GM18498 (cell line): ENCODE data around the gene PLEKHM1.

Experiments used
- ATAC-seq: cut with Tn5 transposase; IDR thresholded peaks from one replicate; pipeline ENCODE4 v1.9.1; 2021; ENCODE audit warnings: mild to moderate bottlenecking, moderate library complexity; ENCODE audit not compliant: unreplicated experiment

PLEKHM1 gene

GRCh38 chr17:45404870-45405249, 85.7 kb downstream of the PLEKHM1 start:
- ATAC-seq = no peak

- ATAC-seq = no peak
These were observed 86.5 kb downstream of the PLEKHM1 start for GRCh38 chr17:45403906-45404490.

- no peak for ATAC-seq
These were observed 87.6 kb downstream of the PLEKHM1 start for GRCh38 chr17:45402916-45403315.

GRCh38 chr17:45398800-45399199, 91.7 kb downstream of the PLEKHM1 start:
- ATAC-seq = no peak

- ATAC-seq = no peak
These were observed 92.7 kb downstream of the PLEKHM1 start for GRCh38 chr17:45397796-45398195.

- no peak for ATAC-seq
These were observed 93.9 kb downstream of the PLEKHM1 start for GRCh38 chr17:45396496-45397205.

GRCh38 chr17:45395569-45396415, 94.7 kb downstream of the PLEKHM1 start:
- ATAC-seq = no peak

- no peak for ATAC-seq
These were observed 95.5 kb downstream of the PLEKHM1 start for GRCh38 chr17:45394913-45395568.

- ATAC-seq = no peak
These were observed 96.0 kb downstream of the PLEKHM1 start for GRCh38 chr17:45394564-45394912.

- ATAC-seq = no peak
These were observed 96.4 kb downstream of the PLEKHM1 start for GRCh38 chr17:45394091-45394490.

GRCh38 chr17:45393411-45393810, 97.1 kb downstream of the PLEKHM1 start:
- ATAC-seq = no peak

- ATAC-seq = no peak
These were observed 98.6 kb downstream of the PLEKHM1 start for GRCh38 chr17:45391918-45392317.

GRCh38 chr17:45391291-45391690, 99.2 kb downstream of the PLEKHM1 start:
- no peak for ATAC-seq

- no peak for ATAC-seq
These were observed 101.2 kb downstream of the PLEKHM1 start for GRCh38 chr17:45389354-45389753.

GRCh38 chr17:45388604-45389325, 101.8 kb downstream of the PLEKHM1 start:
- ATAC-seq = no peak

GRCh38 chr17:45387739-45388138, 102.8 kb downstream of the PLEKHM1 start:
- ATAC-seq = no peak

GRCh38 chr17:45386178-45386577, 104.3 kb downstream of the PLEKHM1 start:
- ATAC-seq = no peak
